Stromal cell of bone marrow (primary cell): ENCODE measurements around the gene ALPL.

Experiments
- DNase-seq: peaks from one replicate; pipeline ENCODE4 v3.0.0-alpha.2; 2012; ENCODE audit warnings: low read depth

The ALPL gene

GRCh38 chr1:21530368-21531016 is 21.3 kb downstream of the ALPL start:
- DNase-seq = no peak

DNA sequence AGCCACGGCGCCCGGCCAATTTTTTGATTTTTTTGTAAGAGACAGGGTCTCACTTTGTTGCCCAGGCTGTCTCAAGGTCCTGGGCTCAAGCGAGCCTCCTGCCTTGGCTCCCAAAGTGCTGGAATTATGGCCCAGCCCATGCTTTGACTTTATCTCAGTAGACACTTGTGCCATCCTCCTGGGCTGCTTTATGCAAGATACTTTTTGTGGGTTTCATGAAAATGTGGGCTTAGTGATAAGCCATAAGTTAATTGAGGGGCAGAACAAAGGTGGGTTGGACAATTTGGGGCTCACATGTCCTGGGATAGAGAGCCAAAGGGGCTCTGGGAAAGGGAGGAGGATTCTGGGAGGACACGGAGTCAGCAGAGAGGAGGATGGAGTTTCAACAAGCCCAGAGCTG is 22.0 kb downstream of the ALPL start:
- no peak for DNase-seq

GRCh38 chr1:21532496-21532895 is 23.3 kb downstream of the ALPL start:
- DNase-seq = no peak

DNA sequence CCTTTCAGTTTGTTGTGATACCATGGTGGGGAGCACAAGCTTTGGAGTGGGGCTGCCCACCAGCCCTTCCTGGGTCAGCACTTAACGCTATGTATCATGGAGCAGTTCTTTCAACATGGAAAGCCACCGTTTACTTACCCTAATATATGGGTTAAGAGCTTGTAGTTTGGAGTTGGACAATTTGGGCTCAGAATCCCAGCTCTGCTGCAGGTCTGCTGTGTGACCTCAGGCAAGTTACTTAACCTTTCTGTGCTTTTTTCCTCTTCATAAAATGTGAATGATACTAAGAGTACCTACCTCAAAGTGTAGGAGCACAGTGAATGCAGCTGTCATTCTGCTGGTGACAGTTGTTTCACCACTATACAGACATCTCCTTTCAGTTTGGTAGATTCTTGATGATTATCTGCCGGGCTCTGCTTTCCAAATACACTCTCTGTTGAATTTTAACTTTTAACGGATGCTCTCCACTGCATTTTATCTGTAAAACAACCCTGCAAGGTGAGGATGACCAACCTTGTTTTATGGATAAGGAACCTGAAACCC is 23.8 kb downstream of the ALPL start:
- no peak for DNase-seq

GRCh38 chr1:21534146-21534545 is 24.9 kb downstream of the ALPL start:
- no peak for DNase-seq

DNA sequence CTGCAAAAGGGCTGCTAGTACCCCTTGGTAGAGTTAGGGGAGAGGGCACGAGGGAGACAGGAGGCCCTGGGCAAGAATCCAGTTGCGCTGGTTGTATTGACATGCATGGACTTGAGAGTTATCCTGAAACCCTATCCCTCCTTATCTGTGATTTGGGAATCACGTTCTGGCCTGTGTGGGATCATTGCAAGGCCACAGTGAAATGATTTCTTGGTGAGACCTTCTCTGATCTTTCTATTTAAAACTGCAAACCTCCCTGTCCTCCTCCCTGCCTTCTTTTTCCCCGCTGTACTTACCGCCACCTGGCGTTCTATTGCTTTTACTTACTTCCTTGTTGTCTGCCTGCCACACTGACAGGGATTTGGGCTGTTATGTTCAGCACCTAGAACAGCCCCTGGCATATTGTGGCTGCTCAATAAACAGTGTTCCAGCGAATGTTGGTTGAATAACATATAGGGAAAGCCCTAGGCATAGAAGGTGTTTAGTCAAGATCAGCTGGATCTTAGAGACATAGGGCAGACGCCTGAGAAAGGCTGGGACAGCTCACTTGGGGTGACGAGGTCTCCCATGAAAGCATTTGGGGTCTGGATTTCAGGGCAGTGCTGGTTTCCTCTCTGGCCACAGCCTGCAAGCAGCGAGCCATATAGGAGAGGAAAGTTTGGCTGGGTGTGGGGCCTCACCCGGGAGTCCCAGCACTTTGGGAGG is 25.6 kb downstream of the ALPL start:
- peak; percentile 14 for DNase-seq

GRCh38 chr1:21536218-21536617 is 27.0 kb downstream of the ALPL start:
- DNase-seq = peak; percentile 57

- no peak for DNase-seq
Measured at GRCh38 chr1:21537511-21537931, 28.3 kb downstream of the ALPL start.

DNA sequence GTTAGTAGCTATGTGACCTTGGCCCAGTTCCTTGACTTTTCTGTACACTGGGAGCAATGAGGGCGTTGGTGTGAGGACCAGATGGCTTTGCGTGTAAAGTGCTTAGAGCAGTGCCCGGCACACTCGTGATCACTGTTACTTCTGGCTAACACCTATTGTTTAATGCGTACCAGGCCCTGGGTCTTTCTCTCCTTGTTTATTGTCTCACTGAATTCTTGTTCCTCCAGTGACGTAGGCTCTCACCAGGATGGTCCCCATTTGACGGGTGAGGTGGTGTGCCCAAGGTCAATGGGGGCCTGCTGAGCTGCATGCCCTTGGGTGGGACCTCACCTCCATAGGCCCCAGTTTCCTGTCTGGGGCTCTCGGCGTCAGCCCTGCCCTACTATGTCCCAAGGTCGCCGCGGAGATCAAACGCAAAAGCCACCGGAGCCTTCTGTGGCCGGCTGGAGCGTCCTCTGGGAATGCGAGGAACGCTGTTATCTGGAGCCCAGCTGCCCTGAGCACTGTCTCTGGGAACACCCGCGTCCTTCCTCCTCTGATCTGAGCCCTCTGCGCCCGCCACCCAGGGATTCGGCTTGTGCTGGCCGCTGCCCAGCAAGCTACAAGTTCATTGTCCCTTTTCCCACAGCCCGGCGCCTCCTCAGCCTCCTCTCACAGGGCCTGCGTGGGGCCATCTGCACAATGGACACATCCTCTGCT is 28.9 kb downstream of the ALPL start:
- DNase-seq = no peak

GRCh38 chr1:21539933-21540332 is 30.7 kb downstream of the ALPL start:
- DNase-seq = no peak

- no peak for DNase-seq
Measured at GRCh38 chr1:21541329-21541728, 32.1 kb downstream of the ALPL start.

DNA sequence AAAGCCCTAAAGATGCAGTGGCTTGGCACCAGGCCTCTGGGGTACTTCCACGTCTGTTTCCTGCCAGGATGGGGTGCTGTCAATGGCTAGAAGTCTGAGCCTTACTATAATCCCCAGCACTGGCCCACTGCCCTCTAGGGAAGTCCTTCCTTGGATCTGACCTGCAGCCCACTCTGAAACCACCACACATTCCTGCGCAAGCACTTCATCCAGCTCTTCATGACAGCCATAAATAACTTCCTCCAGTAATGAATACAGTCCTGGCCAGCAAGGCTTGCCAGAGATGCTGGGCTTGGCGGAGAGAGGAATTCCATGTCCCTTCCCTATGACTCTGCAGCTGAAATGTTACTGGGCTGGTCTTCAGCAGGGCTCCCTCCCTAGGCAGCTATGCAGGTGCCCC is 32.6 kb downstream of the ALPL start:
- peak; percentile 74 for DNase-seq

DNA sequence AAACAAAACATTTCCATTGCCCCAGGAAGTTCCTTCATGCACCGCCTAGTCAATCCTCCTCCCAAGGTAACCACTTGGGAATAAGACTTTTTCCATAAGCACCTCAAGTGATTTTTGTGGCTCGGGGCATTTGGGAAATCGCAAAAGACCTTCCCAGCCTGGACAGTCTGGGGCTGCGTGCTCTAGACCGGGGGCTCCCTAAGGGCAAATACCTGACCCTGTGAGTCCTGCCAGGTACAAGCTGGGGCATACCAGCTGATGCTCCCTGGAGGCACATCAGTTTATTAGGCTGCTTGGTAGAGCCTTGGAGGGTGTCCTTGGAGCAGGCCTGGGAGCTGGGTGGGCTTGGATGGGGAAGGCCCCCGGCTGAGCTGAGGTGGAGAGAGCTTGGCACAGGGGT is 34.4 kb downstream of the ALPL start:
- no peak for DNase-seq

DNA sequence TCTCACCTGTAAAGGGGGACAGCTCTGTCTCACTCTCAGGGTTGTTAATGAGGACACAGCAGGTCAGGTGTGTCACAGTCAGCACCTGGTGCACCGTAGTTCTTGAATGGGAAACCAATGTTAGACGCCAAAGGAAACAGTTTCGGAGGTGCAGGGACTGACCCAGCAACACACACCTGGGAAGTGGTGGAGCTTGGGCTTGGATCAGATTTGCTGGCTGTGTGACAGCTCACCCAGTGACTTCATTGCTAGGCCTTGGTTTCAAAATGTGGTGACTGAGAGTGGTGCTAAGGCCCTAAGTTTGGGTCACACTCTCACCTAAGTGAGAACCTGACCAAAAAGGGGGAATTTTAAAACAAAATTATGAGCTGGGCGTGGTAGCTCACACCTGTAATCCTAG is 34.9 kb downstream of the ALPL start:
- DNase-seq = no peak

- no peak for DNase-seq
Measured at GRCh38 chr1:21546122-21546825, 37.1 kb downstream of the ALPL start.

DNA sequence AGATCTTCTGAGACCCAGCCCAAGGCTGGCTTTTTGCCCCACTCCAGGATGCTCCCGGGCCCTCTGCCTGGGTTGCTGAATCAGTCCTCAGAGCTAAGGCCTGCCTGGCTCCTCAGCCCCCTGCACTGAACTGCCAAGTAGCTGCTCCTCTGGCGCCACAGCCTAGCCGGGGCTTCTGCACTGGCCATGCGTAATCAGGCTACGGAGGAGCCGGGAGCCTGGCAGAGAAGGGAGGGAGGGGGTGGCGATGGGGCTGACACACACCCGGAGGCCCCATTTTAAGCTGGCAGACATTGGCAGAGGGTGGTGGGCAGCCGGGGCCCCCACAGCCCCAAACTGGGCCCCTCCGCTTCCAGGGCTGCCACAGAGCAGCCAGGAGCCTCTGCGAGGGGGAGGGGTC is 38.7 kb downstream of the ALPL start:
- DNase-seq = no peak

- DNase-seq = no peak
Measured at GRCh38 chr1:21550097-21550496, 40.9 kb downstream of the ALPL start.

GRCh38 chr1:21550866-21551475 is 41.7 kb downstream of the ALPL start:
- no peak for DNase-seq

GRCh38 chr1:21552715-21553114 is 43.5 kb downstream of the ALPL start:
- DNase-seq = peak; percentile 85

DNA sequence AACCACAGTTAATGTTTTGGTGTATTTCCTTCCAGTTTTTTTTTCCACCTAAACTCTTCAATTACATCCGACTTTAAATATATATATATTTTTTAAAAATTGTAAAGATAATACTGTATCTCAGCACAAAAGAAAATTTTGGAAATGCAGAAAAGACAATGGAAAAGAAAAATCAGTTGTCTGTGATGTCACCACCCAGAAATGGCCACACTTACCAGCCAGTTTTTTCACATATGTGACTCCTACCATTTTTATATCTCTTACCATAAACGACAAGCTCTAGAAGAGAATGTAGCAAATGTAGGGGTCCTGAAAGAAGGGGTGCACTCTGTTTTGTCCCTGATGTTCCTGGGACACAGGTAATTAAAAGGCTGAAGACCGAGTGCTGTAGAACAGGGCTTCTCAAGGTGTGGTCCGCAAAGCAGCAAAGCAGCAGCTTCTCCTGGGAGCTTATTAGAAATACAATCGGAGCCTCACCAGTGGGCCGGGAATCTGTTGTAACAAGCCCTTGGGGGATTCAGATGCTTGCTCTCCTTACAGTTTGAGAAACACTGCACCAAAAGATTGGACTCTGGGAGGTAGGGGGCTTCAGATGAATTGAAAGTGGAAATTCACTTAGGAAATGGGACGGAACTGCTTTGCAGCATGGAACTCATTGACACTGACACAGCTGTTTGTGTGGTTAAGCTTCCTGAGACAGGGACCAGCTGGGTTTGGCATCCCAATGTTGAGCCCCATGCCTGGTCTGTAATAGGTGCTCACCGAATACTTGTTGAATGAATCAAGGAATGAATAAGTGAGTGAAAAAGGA is 44.1 kb downstream of the ALPL start:
- no peak for DNase-seq
